ENCODE measurements around the gene MAPRE2. TPM values are rescaled to one million over a fixed set of nuclear protein-coding genes. Genes with fewer than 3 reads are reported as not detected.

MAPRE2 gene
- total RNA-seq, 1 donor from 2014 or later: 47.9 TPM

GRCh38 chr18:35089382-35089781 is 48.2 kb downstream of the MAPRE2 start:
- no peak for TF ChIP-seq CTCF (IDR thresholded peaks at IDR 0.05; ENCODE audit: unreplicated experiment)
- DNase-seq (ENCODE audit: low spot score, unreplicated experiment): no peak
- Mint-ChIP-seq H3K27me3 (no peaks in the 10 kb centered on the region), H3K36me3 (ENCODE audit: insufficient read depth) (no peaks in the 10 kb centered on the region), H3K9me3 (ENCODE audit: low read depth) (no peaks in the 10 kb centered on the region), H3K27ac (no peak overlapping the region), H3K4me3 (ENCODE audit: low read depth) (no peak overlapping the region), H3K4me1 (ENCODE audit: low read depth) (peaks cover 3% of the 10 kb centered on the region)

GRCh38 chr18:35089891-35090550 is 48.8 kb downstream of the MAPRE2 start:
- H3K4me3 Mint-ChIP-seq (ENCODE audit: low read depth): no peak overlapping the region
- H3K27ac Mint-ChIP-seq: no peak overlapping the region
- no peaks in the 10 kb centered on the region for H3K4me1 Mint-ChIP-seq (ENCODE audit: low read depth)
- no peaks in the 10 kb centered on the region for H3K9me3 Mint-ChIP-seq (ENCODE audit: low read depth)
- no peak for TF ChIP-seq CTCF (IDR thresholded peaks at IDR 0.05; ENCODE audit: unreplicated experiment)
- H3K36me3 Mint-ChIP-seq (ENCODE audit: insufficient read depth): no peaks in the 10 kb centered on the region
- no peak for DNase-seq (ENCODE audit: low spot score, unreplicated experiment)
- H3K27me3 Mint-ChIP-seq: no peaks in the 10 kb centered on the region

GRCh38 chr18:35091841-35092240 is 50.6 kb downstream of the MAPRE2 start:
- Mint-ChIP-seq H3K4me1 (ENCODE audit: low read depth) (no peaks in the 10 kb centered on the region), H3K27me3 (no peaks in the 10 kb centered on the region), H3K36me3 (ENCODE audit: insufficient read depth) (no peaks in the 10 kb centered on the region), H3K9me3 (ENCODE audit: low read depth) (no peaks in the 10 kb centered on the region), H3K27ac (no peak overlapping the region), H3K4me3 (ENCODE audit: low read depth) (no peak overlapping the region)
- TF ChIP-seq CTCF (IDR thresholded peaks at IDR 0.05; ENCODE audit: unreplicated experiment): no peak
- DNase-seq (ENCODE audit: low spot score, unreplicated experiment): no peak

GRCh38 chr18:35095983-35096676 is 54.9 kb downstream of the MAPRE2 start:
- Mint-ChIP-seq H3K27ac (no peak overlapping the region), H3K4me1 (ENCODE audit: low read depth) (no peaks in the 10 kb centered on the region), H3K36me3 (ENCODE audit: insufficient read depth) (peaks cover 6% of the 10 kb centered on the region), H3K27me3 (no peaks in the 10 kb centered on the region), H3K9me3 (ENCODE audit: low read depth) (no peaks in the 10 kb centered on the region), H3K4me3 (ENCODE audit: low read depth) (no peak overlapping the region)
- TF ChIP-seq CTCF (IDR thresholded peaks at IDR 0.05; ENCODE audit: unreplicated experiment): no peak
- DNase-seq (ENCODE audit: low spot score, unreplicated experiment): no peak

- no peak for TF ChIP-seq CTCF (IDR thresholded peaks at IDR 0.05; ENCODE audit: unreplicated experiment)
- H3K27me3 Mint-ChIP-seq: no peaks in the 10 kb centered on the region
- no peaks in the 10 kb centered on the region for H3K4me1 Mint-ChIP-seq (ENCODE audit: low read depth)
- no peak for DNase-seq (ENCODE audit: low spot score, unreplicated experiment)
- peaks cover 10% of the 10 kb centered on the region for H3K36me3 Mint-ChIP-seq (ENCODE audit: insufficient read depth)
- peaks cover 3% of the 10 kb centered on the region for H3K9me3 Mint-ChIP-seq (ENCODE audit: low read depth)
- no peak overlapping the region for H3K27ac Mint-ChIP-seq
- H3K4me3 Mint-ChIP-seq (ENCODE audit: low read depth): no peak overlapping the region
Measured at GRCh38 chr18:35096677-35097011, 55.4 kb downstream of the MAPRE2 start.

All from progenitor cell of endocrine pancreas (in vitro differentiated cells).